Measurements from ENCODE around the gene AKR1C2. TPM values are rescaled to one million over a fixed set of nuclear protein-coding genes. Genes with fewer than 3 reads are reported as not detected.
"Not testable (repeated sequence)": the region's sequence is repeated elsewhere in the genome, so short reads cannot be mapped to it uniquely, and the experiment has no call there.

AKR1C2 gene
- total and polyA plus RNA-seq, 9 of the 15 experiments (the other 6 are each of a cell fraction or from before 2014, with no cell fraction given): 13.8 to 74.0 (median 30.5) TPM

DNA sequence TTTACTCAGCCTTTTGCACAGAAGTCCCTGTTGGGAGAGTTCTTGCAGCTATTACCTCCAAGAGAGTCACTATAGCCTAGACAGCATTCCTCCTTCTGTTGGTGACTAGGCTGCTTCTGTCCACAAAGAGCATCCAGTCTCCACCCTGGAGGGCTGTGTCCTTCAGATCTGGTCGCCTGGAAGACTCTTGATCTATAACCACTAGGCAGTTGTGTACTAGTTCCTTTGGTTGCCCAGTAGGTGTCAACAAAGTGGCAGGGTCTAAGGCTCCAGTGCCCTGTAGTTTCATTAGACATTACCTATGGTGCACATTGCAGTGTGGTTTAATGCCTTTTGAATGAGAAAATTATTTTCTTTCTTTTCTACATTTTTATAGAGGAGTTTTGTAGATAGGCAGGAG lies 11.3 kb upstream of the AKR1C2 start (continued):
- no peak for TF ChIP-seq PTBP1 (IDR thresholded peaks at IDR 0.05; ENCODE audit: low read depth, low read length)
- TF ChIP-seq, protein P1, sequence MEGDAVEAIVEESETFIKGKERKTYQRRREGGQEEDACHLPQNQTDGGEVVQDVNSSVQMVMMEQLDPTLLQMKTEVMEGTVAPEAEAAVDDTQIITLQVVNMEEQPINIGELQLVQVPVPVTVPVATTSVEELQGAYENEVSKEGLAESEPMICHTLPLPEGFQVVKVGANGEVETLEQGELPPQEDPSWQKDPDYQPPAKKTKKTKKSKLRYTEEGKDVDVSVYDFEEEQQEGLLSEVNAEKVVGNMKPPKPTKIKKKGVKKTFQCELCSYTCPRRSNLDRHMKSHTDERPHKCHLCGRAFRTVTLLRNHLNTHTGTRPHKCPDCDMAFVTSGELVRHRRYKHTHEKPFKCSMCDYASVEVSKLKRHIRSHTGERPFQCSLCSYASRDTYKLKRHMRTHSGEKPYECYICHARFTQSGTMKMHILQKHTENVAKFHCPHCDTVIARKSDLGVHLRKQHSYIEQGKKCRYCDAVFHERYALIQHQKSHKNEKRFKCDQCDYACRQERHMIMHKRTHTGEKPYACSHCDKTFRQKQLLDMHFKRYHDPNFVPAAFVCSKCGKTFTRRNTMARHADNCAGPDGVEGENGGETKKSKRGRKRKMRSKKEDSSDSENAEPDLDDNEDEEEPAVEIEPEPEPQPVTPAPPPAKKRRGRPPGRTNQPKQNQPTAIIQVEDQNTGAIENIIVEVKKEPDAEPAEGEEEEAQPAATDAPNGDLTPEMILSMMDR (IDR thresholded peaks at IDR 0.05 in 2 of 3, conservative IDR thresholded peaks at IDR 0.05 in 1 of 3; ENCODE audit: insufficient read depth in 2 of 3, low read depth in 1 of 3, low read length in 3 of 3): peak; percentile 23 to 59 (median 46); a peak in 4 of 6 replicates

DNA sequence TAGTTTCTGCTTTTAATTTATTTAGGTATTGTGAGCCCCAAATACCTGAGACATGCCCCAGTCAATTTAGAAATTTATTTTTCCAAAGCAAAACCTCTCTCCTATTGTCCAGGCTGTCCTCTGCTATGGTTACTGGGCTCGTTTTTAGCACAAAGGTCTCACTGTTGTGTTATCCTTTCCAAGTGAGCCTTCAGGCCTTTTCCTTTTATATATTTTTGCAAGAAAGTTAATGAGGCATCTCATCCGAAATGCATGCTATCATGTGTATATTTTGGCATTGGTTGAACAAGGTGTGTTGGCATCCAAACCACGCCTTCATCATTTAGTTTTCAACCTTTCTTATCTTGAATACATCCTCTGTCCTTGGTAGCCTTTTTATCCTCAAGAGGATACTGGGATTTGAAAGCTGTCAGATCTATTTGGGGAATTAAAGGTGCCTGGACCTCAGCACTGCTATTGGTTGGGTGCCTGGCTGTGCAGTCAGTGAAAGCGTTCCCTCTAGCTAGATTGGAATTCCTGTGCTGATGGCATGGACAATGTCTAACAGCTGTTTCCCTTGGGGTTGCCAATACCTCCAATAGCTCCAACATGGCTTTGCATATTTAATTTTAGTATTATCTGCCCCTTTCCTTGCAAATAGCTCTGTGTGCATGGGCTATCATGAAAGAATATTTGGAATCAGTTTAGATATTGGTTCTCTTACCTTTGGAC lies 10.7 kb upstream of the AKR1C2 start:
- H3K27me3 ChIP-seq (ENCODE audit: control insufficient read depth in 2 of 2, insufficient read depth in 2 of 2, low read length in 2 of 2); H3K4me1 ChIP-seq (replicated peaks in 1 of 2; ENCODE audit: control insufficient read depth in 2 of 2, insufficient read depth in 2 of 2, low read length in 2 of 2); H3K9ac ChIP-seq (ENCODE audit: insufficient read depth in 1 of 2, low read depth in 2 of 2, low read length in 2 of 2); H2AFZ ChIP-seq (ENCODE audit: low read depth, low read length); H3K27ac ChIP-seq (ENCODE audit: extremely low read depth, low read depth, low read length); H3K4me2 ChIP-seq (ENCODE audit: insufficient read depth, low read length); H3K36me3 ChIP-seq (ENCODE audit: control insufficient read depth, insufficient read depth, low read length); intact Hi-C loops (cut with micrococcal nuclease); ATAC-seq; DNase-seq (ENCODE audit: extremely low read depth in 1 of 4, low spot score in 3 of 4); in situ Hi-C loops (cut with MboI); CTCF ChIA-PET (ENCODE audit: low intra/inter-chr PET ratio); BruUV-seq (replicated peaks); H3K9me3 ChIP-seq (replicated peaks; ENCODE audit: control insufficient read depth, insufficient read depth, low read depth, low read length); POLR2A ChIA-PET; H3K79me2 ChIP-seq (ENCODE audit: control insufficient read depth, insufficient read depth, low read length); FAIRE-seq; H4K20me1 ChIP-seq (replicated peaks; ENCODE audit: control insufficient read depth, insufficient read depth, low read length); H3K9me1 ChIP-seq (ENCODE audit: control insufficient read depth, insufficient read depth, low read length); H3K4me3 ChIP-seq: not testable (repeated sequence)
- WGBS (ENCODE audit: insufficient coverage, low coverage, missing lambda C conversion rate): 58% methylated on average over 4 of the region's 4 CpGs

Measured in K562 (cell line).